OCI-LY7 (cell line): ENCODE results near the gene MRAS.

Experiments used
- EZH2phosphoT487 ChIP-seq: fragments of 200-600 bp; sonication (generic); IDR thresholded peaks from 2 replicates; pipeline ENCODE4 v1.6.1; 2018; ENCODE audit warnings: low read depth, borderline replicate concordance, mild to moderate bottlenecking, mixed run types, antibody characterized with exemption, low read length, moderate library complexity, mixed read lengths
- TF ChIP-seq, protein P1 (sequence below): fragments of 200-600 bp; sonication (generic); conservative IDR thresholded peaks from 2 replicates; pipeline ENCODE4 v1.5.1; 2014; ENCODE audit warnings: mild to moderate bottlenecking, antibody characterized with exemption, low read length, moderate library complexity, mixed read lengths

DNA sequence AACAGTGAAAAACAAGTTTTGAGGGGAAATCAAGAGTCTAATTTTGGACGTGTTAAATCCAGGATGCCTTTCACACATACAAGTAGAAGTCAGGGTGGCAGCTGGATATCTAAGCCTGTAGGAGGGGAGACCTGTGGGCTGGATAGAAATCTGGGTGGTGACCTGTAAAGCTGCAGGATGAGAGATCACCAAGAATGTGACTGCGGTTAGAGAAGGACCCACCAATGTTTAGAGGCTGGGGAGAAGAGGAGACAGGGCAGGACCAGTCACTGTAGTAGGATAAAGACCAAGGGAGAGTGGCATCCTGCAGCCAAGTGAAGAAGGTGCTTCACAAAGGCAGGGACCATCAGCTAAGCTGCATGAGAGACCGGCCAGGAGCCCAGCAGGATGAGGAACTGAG, 36.2 kb downstream of the MRAS start:
- TF ChIP-seq, protein P1, sequence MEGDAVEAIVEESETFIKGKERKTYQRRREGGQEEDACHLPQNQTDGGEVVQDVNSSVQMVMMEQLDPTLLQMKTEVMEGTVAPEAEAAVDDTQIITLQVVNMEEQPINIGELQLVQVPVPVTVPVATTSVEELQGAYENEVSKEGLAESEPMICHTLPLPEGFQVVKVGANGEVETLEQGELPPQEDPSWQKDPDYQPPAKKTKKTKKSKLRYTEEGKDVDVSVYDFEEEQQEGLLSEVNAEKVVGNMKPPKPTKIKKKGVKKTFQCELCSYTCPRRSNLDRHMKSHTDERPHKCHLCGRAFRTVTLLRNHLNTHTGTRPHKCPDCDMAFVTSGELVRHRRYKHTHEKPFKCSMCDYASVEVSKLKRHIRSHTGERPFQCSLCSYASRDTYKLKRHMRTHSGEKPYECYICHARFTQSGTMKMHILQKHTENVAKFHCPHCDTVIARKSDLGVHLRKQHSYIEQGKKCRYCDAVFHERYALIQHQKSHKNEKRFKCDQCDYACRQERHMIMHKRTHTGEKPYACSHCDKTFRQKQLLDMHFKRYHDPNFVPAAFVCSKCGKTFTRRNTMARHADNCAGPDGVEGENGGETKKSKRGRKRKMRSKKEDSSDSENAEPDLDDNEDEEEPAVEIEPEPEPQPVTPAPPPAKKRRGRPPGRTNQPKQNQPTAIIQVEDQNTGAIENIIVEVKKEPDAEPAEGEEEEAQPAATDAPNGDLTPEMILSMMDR = no peak
- TF ChIP-seq EZH2phosphoT487 = no peak
